K562 (cell line): Measurements from ENCODE around the gene GASK1A. TPM values are rescaled to one million over a fixed set of nuclear protein-coding genes. Genes with fewer than 3 reads are reported as not detected.

ENCODE experiments used
- ATAC-seq: fragments of 200-7000 bp; cut with Tn5 transposase; 3 replicates; pipeline ENCODE4 v1.9.1; 2020; ENCODE audit warnings: moderate library complexity
- Bru-seq: library from RNA; stranded (reverse); fragments of 400-500 nt; gene quantifications from one replicate; lab custom pipeline; 2021; lab: Mats Ljungman, UMichigan
- BruChase-seq, 2 experiments: library from RNA; stranded (reverse); fragments of 400-500 nt; gene quantifications; one replicate each; lab custom pipeline; 2021; lab: Mats Ljungman, UMichigan
- BruUV-seq: library from RNA; stranded (reverse); fragments of 400-500 nt; replicated peaks from 2 replicates; lab custom pipeline; 2021; lab: Mats Ljungman, UMichigan
- CTCF ChIA-PET: fragments of 300-600 bp; formaldehyde crosslinking; extraction: SDS; loops from one replicate; lab custom pipeline; 2021; ENCODE audit warnings: low intra/inter-chr PET ratio; lab: Yijun Ruan, JAX
- POLR2A ChIA-PET: fragments of 300-600, 350-650 bp; sonication (Branson Sonifier 250); formaldehyde crosslinking; extraction: SDS; loops from one replicate; lab custom pipeline; 2021; ENCODE audit warnings: antibody characterized with exemption, inconsistent platforms; lab: Yijun Ruan, JAX
- DNase-seq, 4 experiments: peaks; one replicate each; pipeline versions ENCODE4 v3.0.0 to v3.0.0-alpha.2; 2011 to 2018; ENCODE audit warnings: low spot score in 3 of 4, mixed read lengths in 3 of 4; ENCODE audit errors: extremely low read depth in 1 of 4
- FAIRE-seq: peaks from 2 replicates; lab custom pipeline; 2011; peaks lifted over from hg19 to GRCh38; lab: Jason Lieb, UNC
- H2AFZ ChIP-seq: 2 replicates; pipeline ENCODE4 v1.6.0; 2011; ENCODE audit warnings: low read depth, low read length, control low read depth, inconsistent platforms
- H3K27ac ChIP-seq: fragments of 200-600 bp; 3 replicates; pipeline ENCODE4 v1.8.0; 2011; ENCODE audit warnings: low read depth, mild to moderate bottlenecking, control low read depth, inconsistent platforms, low read length, moderate library complexity, mixed read lengths; ENCODE audit errors: extremely low read depth
- H3K27me3 ChIP-seq, 2 experiments: fragments of 300-600 bp in 1 of 2; 2 replicates in 1 of 2; 3 replicates in 1 of 2; pipeline versions ENCODE4 v1.6.0 to v1.8.0; 2011; ENCODE audit warnings: inconsistent platforms in 2 of 2, low read length in 2 of 2, mild to moderate bottlenecking in 1 of 2, mixed read lengths in 1 of 2, moderate library complexity in 1 of 2; ENCODE audit not compliant: control insufficient read depth in 2 of 2, insufficient read depth in 2 of 2
- H3K36me3 ChIP-seq: fragments of 300-600 bp; 3 replicates; pipeline ENCODE4 v1.8.0; 2011; ENCODE audit warnings: mild to moderate bottlenecking, low read length, inconsistent platforms; ENCODE audit not compliant: control insufficient read depth, insufficient read depth
- H3K4me1 ChIP-seq, 2 experiments: fragments of 200-600 bp in 1 of 2; replicated peaks in 1 of 2; 2 replicates in 1 of 2; 3 replicates in 1 of 2; pipeline versions ENCODE4 v1.5.1 to v1.8.0; 2011; ENCODE audit warnings: inconsistent platforms in 2 of 2, low read length in 2 of 2, mild to moderate bottlenecking in 1 of 2, mixed read lengths in 1 of 2, moderate library complexity in 1 of 2; ENCODE audit not compliant: control insufficient read depth in 2 of 2, insufficient read depth in 2 of 2
- H3K4me2 ChIP-seq: 2 replicates; pipeline ENCODE4 v1.6.1; 2011; ENCODE audit warnings: low read length, control low read depth, inconsistent platforms, mixed read lengths; ENCODE audit not compliant: insufficient read depth
- H3K4me3 ChIP-seq: fragments of 200-600 bp; sonication (generic), shearing (Covaris generic); 2 replicates; pipeline ENCODE4 v1.5.1; 2016; ENCODE audit warnings: control low read depth, inconsistent platforms
- H3K79me2 ChIP-seq: fragments of 200-600 bp; 3 replicates; pipeline ENCODE4 v1.8.0; 2011; ENCODE audit warnings: low read length, inconsistent platforms; ENCODE audit not compliant: control insufficient read depth, insufficient read depth
- H3K9ac ChIP-seq, 2 experiments: 2 replicates each; pipeline versions ENCODE4 v1.6.0 to v1.6.1; 2011; ENCODE audit warnings: low read depth in 2 of 2, low read length in 2 of 2, control low read depth in 1 of 2, inconsistent platforms in 1 of 2, mild to moderate bottlenecking in 1 of 2, mixed read lengths in 1 of 2; ENCODE audit not compliant: insufficient read depth in 1 of 2
- H3K9me1 ChIP-seq: one replicate; pipeline ENCODE4 v1.6.0; 2011; ENCODE audit warnings: inconsistent platforms, mild to moderate bottlenecking, low read length, moderate library complexity; ENCODE audit not compliant: control insufficient read depth, insufficient read depth
- H3K9me3 ChIP-seq: replicated peaks from 2 replicates; pipeline ENCODE4 v1.5.1; 2011; ENCODE audit warnings: low read depth, low read length, inconsistent platforms; ENCODE audit not compliant: control insufficient read depth, insufficient read depth
- H4K20me1 ChIP-seq: replicated peaks from 2 replicates; pipeline ENCODE4 v1.6.1; 2011; ENCODE audit warnings: low read length, inconsistent platforms, mixed read lengths; ENCODE audit not compliant: control insufficient read depth, insufficient read depth
- MYNN ChIP-seq, 2 experiments: sonication (generic); formaldehyde crosslinking in 1 of 2; IDR thresholded peaks; 2 replicates each; pipeline versions ENCODE4 v1.5.0 to v1.6.1; 2016 to 2020; ENCODE audit warnings: antibody characterized with exemption in 1 of 2, missing genetic modification reagents in 1 of 2
- PHB2 ChIP-seq: fragments of 450-650 bp; IDR thresholded peaks from 2 replicates; pipeline ENCODE4 v1.6.1; 2017; ENCODE audit warnings: low read depth
- POLR2AphosphoS2 ChIP-seq: IDR thresholded peaks from 2 replicates; pipeline ENCODE4 v1.6.1; 2012; ENCODE audit warnings: low read length, improper control_type of control experiment
- SMAD2 ChIP-seq: fragments of 150-350 bp; IDR thresholded peaks from 2 replicates; pipeline ENCODE4 v1.6.1; 2014; ENCODE audit warnings: low read depth, mild to moderate bottlenecking, low read length
- TBL1XR1 ChIP-seq, 2 experiments: IDR thresholded peaks; 2 replicates each; pipeline ENCODE4 v1.6.1; 2012; ENCODE audit warnings: improper control_type of control experiment in 2 of 2, low read length in 2 of 2, mild to moderate bottlenecking in 1 of 2
- TCFL5 ChIP-seq: fragments of 250-450 bp; sonication (Bioruptor Pico); conservative IDR thresholded peaks from 2 replicates; pipeline ENCODE4 v1.6.1; 2021; ENCODE audit warnings: mild to moderate bottlenecking, moderate library complexity, matching md5 sums
- THRAP3 ChIP-seq: fragments of 450-650 bp; IDR thresholded peaks from 2 replicates; pipeline ENCODE4 v1.6.1; 2016; ENCODE audit warnings: mild to moderate bottlenecking, inconsistent platforms, borderline replicate concordance
- WGBS: fragments of 100-300 bp; shearing (Covaris generic); methylation state at CpG from one replicate; pipeline ENCODE4 v1.1.6; 2016; ENCODE audit warnings: low coverage, mixed read lengths; ENCODE audit not compliant: insufficient coverage; ENCODE audit errors: missing lambda C conversion rate; 5-methylcytosine and 5-hydroxymethylcytosine counted together
- in situ Hi-C: fragments of 300-500 bp; cut with MboI; formaldehyde crosslinking; loops from 4 replicates; pipeline ENCODE4 v1.15.0; 2018; ENCODE audit warnings: inconsistent platforms, mixed read lengths
- intact Hi-C: fragments of 100-400 bp; cut with micrococcal nuclease; formaldehyde crosslinking; loops from 2 replicates; pipeline ENCODE4 v1.14.2; 2022
- long read RNA-seq, 3 experiments: library from polyadenylated mRNA in 2 of 3; library from RNA in 1 of 3; unstranded in 2 of 3; stranded (forward) in 1 of 3; transcript quantifications; one replicate each; pipeline ENCODE4 v2.0.0, GENCODE V29; 2019 to 2022
- polyA minus RNA-seq, 3 experiments: library from RNA; depleted of rRNA, polyadenylated mRNA; stranded (reverse); fragments of >200 nt; gene quantifications; 2 replicates each; pipeline ENCODE4 v1.2.3, GENCODE V29; 2011
- polyA plus RNA-seq, 8 experiments: library from polyadenylated mRNA; depleted of rRNA in 4 of 8; stranded (reverse) in 5 of 8; unstranded in 3 of 8; fragments of >200 nt; fragmentation: Nextera tagmentation in 2 of 8; fragmentation: Illumina TruSeq in 1 of 8; extraction: Ambion mirVana in 2 of 8; extraction: Trizol in 1 of 8; gene quantifications; 2 replicates each; pipeline versions ENCODE4 v1.2.1 to v1.2.3, GENCODE V29; 2011 to 2014; ENCODE audit warnings: inconsistent platforms in 1 of 8, missing spikeins in 1 of 8
- total RNA-seq, 7 experiments: library from RNA; depleted of rRNA in 6 of 7; stranded (reverse); fragments of >200 nt in 6 of 7; fragmentation: Illumina TruSeq in 2 of 7; extraction: Trizol in 2 of 7; gene quantifications; 2 replicates each; pipeline versions ENCODE4 v1.2.1 to v1.2.3, GENCODE V29; 2011 to 2021; ENCODE audit warnings: low replicate concordance in 1 of 7
- TF ChIP-seq, protein P1 (sequence below): fragments of 250-450 bp; sonication (Bioruptor Pico); IDR thresholded peaks from 2 replicates; pipeline ENCODE4 v1.6.1; 2021; ENCODE audit warnings: mild to moderate bottlenecking

Gene GASK1A
- total RNA-seq (2011; cell fraction: chromatin; rRNA removed; ENCODE audit: low replicate concordance): not detected in 2 replicates
- not detected in 2 replicates for total RNA-seq (2011; cell fraction: nucleolus; rRNA removed)
- total RNA-seq (2011; cell fraction: nucleoplasm; rRNA removed): not detected in 2 replicates
- total RNA-seq (2014; rRNA removed) (0.05 TPM in 1 of 2 replicates, not detected in the other), total RNA-seq (2014; rRNA removed; fragmentation: Illumina TruSeq; extraction: Trizol) (0.10 TPM in 1 of 2 replicates, not detected in the other), total RNA-seq (2015; rRNA removed; fragmentation: Illumina TruSeq; extraction: Trizol) (not detected in 2 replicates), total RNA-seq (2021) (0.13 TPM in 1 of 2 replicates, not detected in the other), polyA plus RNA-seq (2011; rRNA removed) (0.04 and 0.07 TPM in 2 replicates), polyA plus RNA-seq (2014; fragmentation: Illumina TruSeq; extraction: Trizol) (0.06 and 0.07 TPM in 2 replicates), polyA plus RNA-seq (2014; fragmentation: Nextera tagmentation; extraction: Ambion mirVana) (not detected), polyA plus RNA-seq (2014; rRNA removed) (0.11 TPM in 1 of 2 replicates, not detected in the other), polyA minus RNA-seq (2011; rRNA and poly(A)+ RNA removed) (0.09 TPM in 1 of 2 replicates, not detected in the other), Bru-seq, nascent RNA (percentile 16 among the genes with signal in this experiment), BruChase-seq, experiment 1, labeled RNA remaining after a 2-hour chase (percentile 11 among the genes with signal in this experiment), BruChase-seq, experiment 2, labeled RNA remaining after a 6-hour chase (percentile 24 among the genes with signal in this experiment)
- polyA plus RNA-seq (2011; cell fraction: cytosol; rRNA removed): 0.03 and 0.07 TPM in 2 replicates
- polyA plus RNA-seq (2011; cell fraction: nucleus; rRNA removed): 0.07 and 0.13 TPM in 2 replicates
- 0.03 and 0.40 TPM in 2 replicates for polyA plus RNA-seq (2012)
- not detected in 2 replicates for polyA minus RNA-seq (2011; cell fraction: cytosol; rRNA and poly(A)+ RNA removed)
- not detected in 2 replicates for polyA minus RNA-seq (2011; cell fraction: nucleus; rRNA and poly(A)+ RNA removed)
- long read RNA-seq, experiment 1: 0 reads
- long read RNA-seq, experiment 2: 0 reads
- long read RNA-seq, experiment 3: 0 reads

DNA sequence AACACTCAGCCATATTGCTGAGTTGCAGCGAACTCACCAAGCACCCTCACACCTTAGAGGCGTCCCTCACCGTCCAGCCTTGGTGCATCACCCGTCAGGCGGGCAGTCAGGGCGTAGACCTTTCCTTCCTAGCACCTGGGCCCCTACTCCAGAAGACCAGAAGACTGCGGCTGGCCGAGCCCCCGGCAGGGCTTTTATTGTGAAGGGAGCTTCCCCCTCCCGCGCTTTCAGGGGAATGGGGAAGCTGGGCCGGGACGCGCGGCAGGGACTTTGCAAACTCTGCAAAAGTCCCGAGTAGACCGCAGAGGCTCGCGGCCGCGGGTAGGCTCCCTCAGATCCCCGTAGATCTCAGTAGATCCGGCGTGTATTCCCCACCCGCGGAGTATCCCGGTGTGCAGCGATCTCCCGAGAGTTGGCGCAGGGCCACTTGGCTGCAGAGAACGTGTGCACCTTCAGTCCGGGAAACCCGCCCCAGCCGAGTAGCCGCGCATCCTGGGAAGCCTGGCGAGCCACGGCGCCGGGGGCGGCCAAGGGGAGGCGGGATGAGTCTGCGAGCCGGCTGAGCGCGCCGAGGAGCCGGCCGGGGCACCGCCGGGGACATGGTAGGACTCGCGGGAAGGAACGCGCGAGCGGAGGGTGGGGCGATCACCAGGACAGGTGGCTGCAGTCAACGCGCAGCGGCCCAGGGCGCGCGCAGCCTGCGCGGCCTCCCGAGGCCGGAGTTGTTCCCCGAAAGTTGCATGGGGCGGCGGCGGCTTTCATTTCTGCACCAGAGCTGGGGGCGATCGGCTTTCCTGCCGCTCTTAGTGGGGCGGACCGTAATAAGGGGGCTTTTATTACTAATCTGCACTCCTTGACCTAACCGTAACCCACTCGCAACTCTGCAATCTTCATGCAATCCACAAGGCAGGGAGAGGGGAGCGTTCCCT, at the start of gene GASK1A:
Gene GASK1A, plus strand, starts transcription at position 268 of the 929 bp plus-strand sequence. Its CDS starts 332 bp downstream, at position 600.
- H3K9me1 ChIP-seq: no peaks in the 10 kb centered on the region
- H3K36me3 ChIP-seq: no peaks in the 10 kb centered on the region
- H3K79me2 ChIP-seq: no peaks in the 10 kb centered on the region
- ATAC-seq: no peak; the same call in 2 of the 3 replicates
- H3K4me3 ChIP-seq: no peak within 1 kb of the TSS
- WGBS: 8% methylated on average over 68 of the region's 80 CpGs
- peaks cover 0 to 10% of the 10 kb centered on the region in 2 experiments; a peak in 2 of 5 replicates for H3K4me1 ChIP-seq
- no TSS peak for BruUV-seq
- POLR2A ChIA-PET: interaction anchor here (0.7 kb wide), 1 partner anchor 230 kb away, joined by 4 read pairs; no protein-coding TSS in a partner anchor
- in situ Hi-C loops: no loop called here
- H3K9me3 ChIP-seq: peaks cover 1% of the 10 kb centered on the region; the same call in 1 of the 2 replicates
- DNase-seq: no peak
- H4K20me1 ChIP-seq: no peaks in the 10 kb centered on the region
- H3K4me2 ChIP-seq: no peak within 1 kb of the TSS
- CTCF ChIA-PET: no interaction called here
- H2AFZ ChIP-seq: no peak within 1 kb of the TSS
- TF ChIP-seq MYNN (IDR thresholded peaks at IDR 0.05) (peak; percentile 99), MYNN (CRISPR knock-in tag; IDR thresholded peaks at IDR 0.05) (peak; percentile 95), THRAP3 (no peak), SMAD2 (no peak), PHB2 (no peak), TBL1XR1 (IDR thresholded peaks at IDR 0.05; ENCODE audit: low read length in 2 of 2) (no peak), TCFL5 (no peak), POLR2AphosphoS2 (no peak)
- TF ChIP-seq, protein P1, sequence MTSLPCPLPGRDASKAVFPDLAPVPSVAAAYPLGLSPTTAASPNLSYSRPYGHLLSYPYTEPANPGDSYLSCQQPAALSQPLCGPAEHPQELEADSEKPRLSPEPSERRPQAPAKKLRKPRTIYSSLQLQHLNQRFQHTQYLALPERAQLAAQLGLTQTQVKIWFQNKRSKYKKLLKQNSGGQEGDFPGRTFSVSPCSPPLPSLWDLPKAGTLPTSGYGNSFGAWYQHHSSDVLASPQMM (CRISPR knock-in tag): no peak
- no peak within 1 kb of the TSS for H3K27ac ChIP-seq
- FAIRE-seq: no peak
- intact Hi-C loops: no loop called here
- H3K9ac ChIP-seq: no peak within 1 kb of the TSS
- H3K27me3 ChIP-seq: peaks cover 45 to 52% of the 10 kb centered on the region in 2 experiments
